SU-DHL-6 (cell line): ENCODE results near the gene ABCB8.

Experiments
- H2AFZ ChIP-seq: fragments of 200-600 bp; sonication (generic); 2 replicates; pipeline ENCODE4 v1.6.1; 2014; ENCODE audit warnings: low read depth, mild to moderate bottlenecking, moderate library complexity, mixed read lengths, antibody characterized with exemption, low read length; ENCODE audit not compliant: severe bottlenecking
- H3F3A ChIP-seq: fragments of 200-600 bp; shearing (Covaris generic); 2 replicates; pipeline ENCODE4 v1.6.0; 2016; ENCODE audit warnings: antibody characterized with exemption, mild to moderate bottlenecking; ENCODE audit not compliant: insufficient read depth
- H3K27ac ChIP-seq: fragments of 200-600 bp; sonication (generic); 2 replicates; pipeline ENCODE4 v1.5.1; 2016; ENCODE audit warnings: low read depth, mild to moderate bottlenecking, low read length, moderate library complexity, mixed read lengths
- H3K27me3 ChIP-seq: fragments of 200-600 bp; sonication (generic), shearing (Covaris generic); 2 replicates; pipeline ENCODE4 v1.6.0; 2014; ENCODE audit warnings: mild to moderate bottlenecking, low read length
- H3K36me3 ChIP-seq: fragments of 200-600 bp; sonication (generic); 2 replicates; pipeline ENCODE4 v1.6.1; 2014; ENCODE audit warnings: mild to moderate bottlenecking, low read length, mixed read lengths
- H3K4me2 ChIP-seq: fragments of 300-600, 200-600 bp; shearing (Covaris generic), sonication (generic); 2 replicates; pipeline ENCODE4 v1.6.0; 2014; ENCODE audit warnings: low read length, low read depth, mild to moderate bottlenecking; ENCODE audit not compliant: poor library complexity, severe bottlenecking
- H3K4me3 ChIP-seq: fragments of 200-600 bp; sonication (generic); 2 replicates; pipeline ENCODE4 v1.5.1; 2014; ENCODE audit warnings: antibody characterized with exemption, low read length, mild to moderate bottlenecking, mixed read lengths; ENCODE audit not compliant: insufficient read depth, poor library complexity, severe bottlenecking
- H3K79me2 ChIP-seq: fragments of 200-600 bp; sonication (generic); 2 replicates; pipeline ENCODE4 v1.6.1; 2014; ENCODE audit warnings: mild to moderate bottlenecking, low read length, moderate library complexity; ENCODE audit not compliant: insufficient read depth
- H3K9ac ChIP-seq: fragments of 200-600 bp; sonication (generic); 2 replicates; pipeline ENCODE4 v1.7.0; 2014; ENCODE audit warnings: mild to moderate bottlenecking, low read length
- H3K9me2 ChIP-seq: fragments of 200-600 bp; sonication (generic); replicated peaks from 2 replicates; pipeline ENCODE4 v1.6.1; 2014; ENCODE audit warnings: low read length; ENCODE audit not compliant: insufficient read depth
- H3K9me3 ChIP-seq: fragments of 200-600 bp; sonication (generic); 2 replicates; pipeline ENCODE4 v1.6.1; 2014; ENCODE audit warnings: low read length, mixed read lengths; ENCODE audit not compliant: insufficient read depth
- H4K20me1 ChIP-seq: fragments of 200-600 bp; sonication (generic); 2 replicates; pipeline ENCODE4 v1.6.1; 2014; ENCODE audit warnings: low read depth, mild to moderate bottlenecking, antibody characterized with exemption, low read length, moderate library complexity, mixed read lengths
- EZH2phosphoT487 ChIP-seq: fragments of 200-600 bp; sonication (generic), shearing (Covaris generic); conservative IDR thresholded peaks from 2 replicates; pipeline ENCODE4 v1.6.1; 2018; ENCODE audit warnings: mild to moderate bottlenecking, antibody characterized with exemption, low read length, moderate library complexity, mixed read lengths
- TF ChIP-seq, protein P1 (sequence below): fragments of 200-600 bp; sonication (generic); IDR thresholded peaks from one replicate; pipeline ENCODE4 v1.5.1; 2017; ENCODE audit warnings: antibody characterized with exemption, mild to moderate bottlenecking, low read length, moderate library complexity; ENCODE audit not compliant: insufficient read depth, poor library complexity, severe bottlenecking

Gene ABCB8

DNA sequence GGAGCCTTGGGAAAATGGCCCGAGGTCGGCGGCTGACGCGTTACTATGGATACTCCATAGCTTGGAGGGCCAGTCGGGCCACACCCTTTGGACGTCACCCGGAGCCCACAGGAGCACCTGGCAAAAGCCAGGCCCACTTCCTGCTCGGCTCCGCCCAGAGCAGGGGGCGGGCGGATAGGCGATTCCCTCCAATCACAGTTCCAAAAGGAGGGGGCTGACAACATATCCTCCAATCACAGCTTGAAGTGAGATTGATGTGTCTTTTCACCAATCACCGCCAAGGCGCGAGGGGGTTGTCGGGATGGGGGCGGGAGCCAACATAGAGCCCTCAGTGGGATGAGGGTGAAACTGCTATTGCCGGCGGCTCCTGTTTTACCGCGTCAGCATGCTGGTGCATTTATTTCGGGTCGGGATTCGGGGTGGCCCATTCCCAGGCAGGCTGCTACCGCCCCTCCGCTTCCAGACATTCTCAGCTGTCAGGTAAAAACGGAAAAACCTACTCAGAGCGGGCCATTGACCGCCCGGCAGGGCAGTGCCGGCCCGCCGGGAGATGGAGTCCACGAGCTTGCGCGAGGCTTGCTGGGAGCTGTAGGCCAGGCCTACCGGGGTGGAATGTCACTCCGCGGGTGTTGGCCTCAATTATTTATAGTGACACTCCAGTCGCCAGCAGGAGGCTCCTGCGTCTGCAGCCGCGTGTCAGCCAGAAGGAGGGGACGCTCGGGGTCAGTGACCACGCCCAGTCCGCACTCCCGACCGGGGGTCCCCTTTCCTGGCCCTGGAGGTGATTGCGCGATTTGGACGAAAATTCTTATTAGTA is at the start of gene ABCB8:
Gene ABCB8 (plus strand): TSS at position 320 of the 817 bp plus-strand sequence. CDS start 66 bp downstream, at position 386.
- Histone ChIP-seq H2AFZ (peak within 1 kb of the TSS; percentile 93), H3K9me2 (no peaks in the 10 kb centered on the region), H4K20me1 (no peaks in the 10 kb centered on the region), H3K27me3 (no peaks in the 10 kb centered on the region), H3K9ac (peak within 1 kb of the TSS; percentile 65), H3K36me3 (no peaks in the 10 kb centered on the region), H3K9me3 (no peaks in the 10 kb centered on the region), H3F3A (no peaks in the 10 kb centered on the region), H3K4me2 (peak within 1 kb of the TSS; percentile 78), H3K79me2 (peaks cover 12% of the 10 kb centered on the region; the same call in 1 of the 2 replicates), H3K27ac (no peak within 1 kb of the TSS), H3K4me3 (peak within 1 kb of the TSS; percentile 76)
- TF ChIP-seq, protein P1, sequence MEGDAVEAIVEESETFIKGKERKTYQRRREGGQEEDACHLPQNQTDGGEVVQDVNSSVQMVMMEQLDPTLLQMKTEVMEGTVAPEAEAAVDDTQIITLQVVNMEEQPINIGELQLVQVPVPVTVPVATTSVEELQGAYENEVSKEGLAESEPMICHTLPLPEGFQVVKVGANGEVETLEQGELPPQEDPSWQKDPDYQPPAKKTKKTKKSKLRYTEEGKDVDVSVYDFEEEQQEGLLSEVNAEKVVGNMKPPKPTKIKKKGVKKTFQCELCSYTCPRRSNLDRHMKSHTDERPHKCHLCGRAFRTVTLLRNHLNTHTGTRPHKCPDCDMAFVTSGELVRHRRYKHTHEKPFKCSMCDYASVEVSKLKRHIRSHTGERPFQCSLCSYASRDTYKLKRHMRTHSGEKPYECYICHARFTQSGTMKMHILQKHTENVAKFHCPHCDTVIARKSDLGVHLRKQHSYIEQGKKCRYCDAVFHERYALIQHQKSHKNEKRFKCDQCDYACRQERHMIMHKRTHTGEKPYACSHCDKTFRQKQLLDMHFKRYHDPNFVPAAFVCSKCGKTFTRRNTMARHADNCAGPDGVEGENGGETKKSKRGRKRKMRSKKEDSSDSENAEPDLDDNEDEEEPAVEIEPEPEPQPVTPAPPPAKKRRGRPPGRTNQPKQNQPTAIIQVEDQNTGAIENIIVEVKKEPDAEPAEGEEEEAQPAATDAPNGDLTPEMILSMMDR = no peak
- TF ChIP-seq EZH2phosphoT487 = no peak

- Histone ChIP-seq H3K79me2 (no peaks in the 10 kb centered on the region), H3K4me3 (no peak overlapping the region), H3K36me3 (no peaks in the 10 kb centered on the region), H3K9ac (no peak overlapping the region), H3K9me3 (no peaks in the 10 kb centered on the region), H3K27ac (no peak overlapping the region), H3F3A (no peaks in the 10 kb centered on the region), H3K9me2 (no peaks in the 10 kb centered on the region), H3K27me3 (no peaks in the 10 kb centered on the region), H2AFZ (no peak overlapping the region), H3K4me2 (no peak overlapping the region), H4K20me1 (no peaks in the 10 kb centered on the region)
- TF ChIP-seq, protein P1 = no peak
- TF ChIP-seq EZH2phosphoT487 = no peak
These were observed 48.4 kb upstream of the ABCB8 start for GRCh38 chr7:150979713-150980390.

- TF ChIP-seq, protein P1 = no peak
- no peak overlapping the region for H2AFZ ChIP-seq
- H3F3A ChIP-seq = no peaks in the 10 kb centered on the region
- H3K79me2 ChIP-seq = no peaks in the 10 kb centered on the region
- H3K36me3 ChIP-seq = no peaks in the 10 kb centered on the region
- H3K4me3 ChIP-seq = no peak overlapping the region
- H3K27ac ChIP-seq = no peak overlapping the region
- H3K9me2 ChIP-seq = no peaks in the 10 kb centered on the region
- H3K9me3 ChIP-seq = no peaks in the 10 kb centered on the region
- no peak overlapping the region for H3K9ac ChIP-seq
- H4K20me1 ChIP-seq = no peaks in the 10 kb centered on the region
- H3K4me2 ChIP-seq = no peak overlapping the region
- H3K27me3 ChIP-seq = no peaks in the 10 kb centered on the region
These were observed 47.6 kb upstream of the ABCB8 start for GRCh38 chr7:150980663-150981062.
